Stimulated activated CD4-positive, alpha-beta T cell treated with anti-CD3 and anti-CD28 coated beads, TNF-alpha, amount 100 ng/mL, for 24 hours (primary cell): ENCODE measurements around the gene CNNM4.

Source experiments
- DNase-seq, 3 experiments: peaks; one replicate each; pipeline ENCODE4 v3.0.0-alpha.2; 2020; ENCODE audit warnings: low read depth in 3 of 3

CNNM4 gene

GRCh38 chr2:96758987-96759386, 1.7 kb upstream of the CNNM4 start:
- DNase-seq, result no peak

- no peak for DNase-seq
Observed at GRCh38 chr2:96759548-96759947, 1.2 kb upstream of the CNNM4 start.

DNA sequence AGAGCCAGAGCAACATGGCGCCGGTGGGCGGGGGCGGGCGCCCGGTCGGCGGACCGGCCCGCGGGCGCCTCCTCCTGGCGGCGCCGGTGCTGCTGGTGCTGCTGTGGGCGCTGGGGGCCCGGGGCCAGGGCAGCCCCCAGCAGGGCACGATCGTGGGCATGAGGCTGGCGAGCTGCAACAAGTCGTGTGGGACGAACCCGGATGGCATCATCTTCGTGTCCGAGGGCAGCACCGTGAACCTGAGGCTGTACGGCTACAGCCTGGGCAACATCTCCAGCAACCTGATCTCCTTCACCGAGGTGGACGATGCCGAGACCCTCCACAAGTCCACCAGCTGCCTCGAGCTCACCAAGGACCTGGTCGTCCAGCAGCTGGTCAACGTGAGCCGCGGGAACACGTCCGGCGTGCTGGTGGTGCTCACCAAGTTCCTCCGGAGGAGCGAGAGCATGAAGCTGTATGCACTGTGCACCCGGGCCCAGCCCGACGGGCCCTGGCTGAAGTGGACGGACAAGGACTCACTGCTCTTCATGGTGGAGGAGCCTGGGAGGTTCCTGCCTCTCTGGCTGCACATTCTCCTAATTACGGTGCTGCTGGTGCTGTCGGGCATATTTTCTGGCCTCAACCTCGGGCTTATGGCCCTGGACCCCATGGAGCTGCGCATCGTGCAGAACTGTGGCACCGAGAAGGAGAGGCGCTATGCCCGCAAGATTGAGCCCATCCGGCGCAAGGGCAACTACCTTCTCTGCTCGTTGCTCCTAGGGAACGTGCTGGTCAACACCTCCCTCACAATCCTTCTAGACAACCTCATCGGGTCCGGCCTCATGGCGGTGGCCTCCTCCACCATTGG, 507 bp downstream of the CNNM4 start:
- peak in 1 of 3 experiments; percentile 37 for DNase-seq

GRCh38 chr2:96762529-96763311, 2.0 kb downstream of the CNNM4 start:
- DNase-seq, result no peak

DNA sequence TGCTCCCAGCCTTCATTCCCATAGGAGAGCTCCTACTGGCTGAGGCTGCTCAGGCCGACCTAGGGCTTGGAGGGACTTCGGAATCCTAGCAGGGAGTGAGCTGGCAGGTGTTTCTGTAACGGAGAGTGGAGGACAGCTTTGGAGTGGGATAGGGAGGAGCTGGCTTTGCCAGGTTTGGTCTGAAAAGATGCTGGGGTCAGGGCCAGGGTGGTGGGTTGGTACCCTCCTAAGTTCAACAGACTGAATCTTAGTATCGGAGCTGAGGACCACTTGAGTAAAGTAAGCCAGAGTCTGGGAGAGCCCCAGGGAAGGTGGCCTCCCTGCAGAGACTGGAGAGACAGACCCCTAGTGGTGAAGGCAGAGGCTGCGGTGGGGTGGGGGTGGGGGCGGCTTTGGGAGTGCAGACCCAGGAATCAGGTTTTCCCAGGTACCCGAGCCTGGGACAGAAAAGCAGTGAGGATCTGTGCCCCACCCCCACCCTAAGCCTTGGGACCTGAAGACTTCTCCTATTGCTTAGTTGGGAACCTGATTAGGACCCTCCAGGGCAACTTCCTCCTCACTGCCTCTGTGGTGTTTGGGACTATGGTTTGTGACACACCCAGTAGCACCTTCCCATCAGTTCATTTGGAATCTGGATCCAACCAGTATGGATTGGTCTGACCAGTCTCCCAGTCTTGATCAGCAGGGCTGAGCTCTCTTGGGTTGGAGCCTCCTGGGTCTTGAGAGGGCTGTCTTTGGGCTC, 3.0 kb downstream of the CNNM4 start:
- DNase-seq, result no peak

DNA sequence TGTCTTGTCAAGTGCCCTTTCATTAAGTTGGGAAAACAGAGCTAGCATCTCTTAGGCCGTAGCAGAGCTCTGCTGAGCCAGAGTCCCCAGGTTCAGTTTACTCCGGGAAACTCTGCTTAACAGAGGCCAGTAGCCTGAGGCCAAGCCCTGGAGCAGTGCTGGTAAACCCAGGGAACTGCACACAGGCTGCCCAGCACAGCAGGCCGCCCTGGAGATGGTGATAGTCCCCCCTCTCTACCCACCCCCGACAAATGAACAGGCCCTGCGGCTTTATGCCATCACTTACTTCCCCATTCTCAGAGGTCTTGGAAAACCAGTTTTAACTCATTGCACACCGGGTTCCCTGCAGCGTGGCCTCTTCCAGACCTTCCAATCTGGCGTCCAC, 3.5 kb downstream of the CNNM4 start:
- DNase-seq, result no peak

- DNase-seq, result no peak
Observed at GRCh38 chr2:96767135-96767871, 6.6 kb downstream of the CNNM4 start.

GRCh38 chr2:96768083-96768561, 7.4 kb downstream of the CNNM4 start:
- DNase-seq, result no peak

- DNase-seq, result no peak
Observed at GRCh38 chr2:96769814-96770213, 9.1 kb downstream of the CNNM4 start.

DNA sequence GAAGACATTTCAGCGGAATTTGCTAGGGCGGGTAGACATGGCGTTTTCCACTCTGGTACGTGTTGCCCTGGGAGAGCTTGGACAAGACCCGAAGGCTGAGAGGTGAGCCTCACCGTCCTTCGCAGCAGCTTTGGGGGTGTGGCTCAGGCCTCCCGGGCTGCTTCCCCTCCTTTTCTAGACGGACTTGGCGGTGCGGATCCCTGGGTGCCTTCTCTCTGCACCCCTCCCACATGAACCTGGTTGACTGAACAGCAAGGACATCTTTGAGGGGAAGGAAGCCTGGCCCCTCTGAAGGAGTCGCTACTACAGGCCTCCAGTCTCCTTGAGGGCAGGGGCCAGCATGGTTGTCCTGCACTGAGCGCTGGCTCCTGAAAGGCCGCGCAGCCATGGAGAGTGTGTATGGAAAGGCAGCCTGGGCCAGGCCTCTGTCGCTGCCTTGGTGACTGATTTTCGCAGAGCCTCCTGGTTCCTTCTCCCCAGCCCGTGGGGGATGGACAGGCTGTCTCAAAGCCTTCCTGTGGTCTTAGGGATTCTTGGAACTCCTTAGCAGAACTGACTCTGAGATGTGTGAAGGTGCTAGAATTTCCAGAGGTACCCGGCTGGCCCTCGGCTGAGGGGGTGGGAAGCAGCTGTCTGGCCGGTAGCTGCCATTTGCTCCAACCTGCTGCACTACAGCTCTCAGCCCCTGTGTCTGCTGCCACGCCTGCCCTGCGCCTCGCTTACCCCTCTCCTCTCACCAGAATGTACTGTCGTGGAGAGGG, 9.9 kb downstream of the CNNM4 start:
- no peak for DNase-seq

DNA sequence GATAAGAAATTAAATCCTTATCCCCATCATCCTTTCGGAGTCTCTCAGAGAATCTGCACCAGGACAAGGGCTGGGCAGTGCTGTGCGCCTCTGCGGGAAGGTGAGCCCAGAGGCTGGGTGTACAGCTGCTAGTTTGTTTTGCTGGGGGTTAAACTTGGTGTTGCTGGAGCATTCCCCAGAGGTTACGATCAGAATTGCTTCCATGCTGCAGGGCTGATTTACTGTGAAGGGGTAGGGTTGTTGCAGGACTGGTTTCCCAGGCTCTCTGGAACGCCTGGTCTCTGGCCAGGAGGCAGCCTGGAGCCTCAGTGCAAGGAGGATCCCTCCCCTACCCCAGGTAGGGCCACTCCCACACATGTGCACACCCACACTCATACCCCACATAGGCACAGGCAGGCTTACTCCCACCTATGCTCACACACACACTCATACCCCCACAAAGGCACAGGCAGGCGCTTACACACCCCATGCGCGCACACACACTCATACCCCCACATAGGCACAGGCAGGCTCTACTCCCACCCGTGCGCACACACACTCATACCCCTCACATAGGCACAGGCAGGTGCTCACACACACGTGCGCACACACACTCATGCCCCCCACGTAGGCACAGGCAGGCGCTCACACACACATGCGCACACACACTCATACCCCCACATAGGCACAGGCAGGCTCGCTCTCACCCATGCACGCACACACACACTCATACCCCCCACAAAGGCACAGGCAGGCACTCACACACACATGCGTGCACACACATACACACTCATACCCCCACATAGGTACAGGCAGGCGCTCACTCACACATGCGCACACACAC, 11.3 kb downstream of the CNNM4 start:
- DNase-seq, result no peak

- DNase-seq, result peak in 2 of 3 experiments; percentile 16 to 38
Observed at GRCh38 chr2:96772903-96773671, 12.4 kb downstream of the CNNM4 start.

DNA sequence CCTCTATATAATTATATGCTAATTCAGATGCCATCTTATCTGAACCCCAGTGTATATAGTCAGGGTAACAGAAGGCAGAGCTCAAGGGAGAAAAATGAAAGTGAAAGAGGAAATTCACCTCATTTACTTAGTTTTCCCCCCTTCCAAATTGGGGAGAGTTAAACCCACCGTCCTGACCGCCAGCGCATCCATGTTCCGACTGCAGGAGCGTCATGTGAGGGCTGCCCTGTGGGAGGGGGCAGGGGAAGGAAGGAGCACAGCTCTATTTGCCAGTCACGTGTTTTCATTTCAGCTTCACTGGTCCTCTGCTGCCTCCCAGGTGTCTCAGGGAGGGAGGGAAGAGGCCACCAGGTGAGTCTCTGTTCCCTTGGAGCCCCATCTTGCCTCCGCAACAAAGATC, 13.2 kb downstream of the CNNM4 start:
- peak in 1 of 3 experiments; percentile 31 for DNase-seq

DNA sequence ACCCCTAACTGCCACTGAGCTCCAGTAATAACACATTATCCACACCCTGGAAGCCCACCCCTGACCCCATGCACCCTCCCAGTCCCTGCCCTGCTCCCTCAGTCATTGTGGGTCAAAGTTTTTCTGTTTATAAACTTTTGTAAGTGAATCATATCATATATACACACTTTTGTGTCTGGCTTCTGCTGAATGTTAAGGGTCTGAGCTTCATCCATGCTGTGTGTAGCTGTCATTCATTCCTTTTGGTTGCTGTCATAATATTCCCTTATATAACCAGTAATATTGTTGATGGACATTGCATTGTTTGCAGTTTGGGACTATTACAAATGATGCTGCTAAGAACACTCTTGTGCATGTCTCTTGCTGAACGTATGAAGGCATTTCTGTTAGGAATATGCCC, 14.5 kb downstream of the CNNM4 start:
- no peak for DNase-seq

DNA sequence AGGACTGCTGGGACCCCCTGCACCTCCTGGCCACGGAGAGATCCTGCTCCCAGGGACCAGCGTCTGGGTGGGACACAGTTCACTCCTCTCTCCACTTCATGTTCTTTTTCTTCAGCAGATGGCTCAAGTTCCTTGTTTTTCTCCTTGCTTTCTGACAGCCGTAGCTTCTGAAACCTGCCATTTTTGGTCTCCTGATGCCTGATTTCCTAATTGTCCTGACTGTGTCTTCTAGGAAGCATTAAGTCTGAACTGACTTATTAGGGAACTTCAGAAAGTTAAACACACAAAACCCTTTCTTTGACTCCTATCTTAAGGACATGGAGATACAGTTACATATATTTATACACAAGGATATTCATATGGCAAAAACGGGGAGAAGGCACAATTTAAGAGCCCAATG, 22.7 kb downstream of the CNNM4 start:
- DNase-seq, result no peak

- no peak for DNase-seq
Observed at GRCh38 chr2:96787411-96787810, 26.7 kb downstream of the CNNM4 start.

- DNase-seq, result no peak
Observed at GRCh38 chr2:96788442-96789244, 27.9 kb downstream of the CNNM4 start.

DNA sequence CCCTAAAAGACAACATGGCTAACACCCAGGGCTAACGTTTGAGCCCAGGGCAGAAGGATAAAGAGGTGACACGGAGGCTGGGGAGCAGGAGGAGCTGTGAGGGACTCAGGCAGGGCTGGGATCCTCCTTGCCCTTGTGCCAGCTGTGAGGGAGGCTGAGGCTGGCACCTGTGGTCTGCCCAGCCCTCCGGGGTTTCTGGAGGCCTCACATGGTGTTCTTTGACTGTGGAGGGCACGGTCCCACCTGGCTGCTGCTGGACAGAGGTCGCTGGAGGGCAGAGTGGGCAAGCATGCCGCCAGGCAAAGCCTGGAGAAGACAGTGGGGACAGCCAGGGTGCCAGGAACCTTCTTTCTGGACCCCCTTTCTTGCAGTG, 28.5 kb downstream of the CNNM4 start:
- no peak for DNase-seq
